GM13976 (cell line): ENCODE results near the gene NPEPL1.

Experiments used
- DNase-seq: peaks from one replicate; pipeline ENCODE4 v3.0.0; 2012; ENCODE audit warnings: low spot score
- CTCF ChIP-seq: IDR thresholded peaks from 2 replicates; pipeline ENCODE4 v1.5.1; 2012; ENCODE audit warnings: borderline replicate concordance, mild to moderate bottlenecking; ENCODE audit not compliant: insufficient read depth; ENCODE audit errors: extremely low read depth, missing control alignments, control extremely low read depth
- in situ Hi-C: fragments of 300-500 bp; cut with MboI; formaldehyde crosslinking; loops from one replicate; pipeline ENCODE4 v1.12.0; 2022; ENCODE audit warnings: low sequenced_read_pairs, mixed read lengths, inconsistent platforms; ENCODE audit not compliant: unreplicated experiment

Gene NPEPL1

DNA sequence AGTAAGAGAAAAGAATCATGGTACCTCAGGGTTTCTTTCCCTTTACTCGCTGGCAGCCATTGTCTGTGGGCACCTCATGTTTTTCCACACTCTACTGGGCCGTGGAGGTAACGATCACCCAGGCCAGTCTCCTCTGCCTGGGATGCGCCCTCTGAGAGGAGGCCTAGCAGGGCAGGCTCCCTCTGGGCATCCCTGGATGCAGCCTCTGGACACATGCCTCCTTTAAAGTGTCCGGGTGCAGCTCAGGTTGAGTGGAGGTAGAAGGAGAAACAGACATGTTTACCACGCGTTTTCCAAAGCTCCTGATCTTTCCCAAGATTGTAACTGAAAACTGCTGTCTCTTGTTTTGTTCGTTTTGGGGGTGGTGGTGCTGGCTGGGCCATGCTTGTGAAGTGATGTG lies 13.8 kb upstream of the NPEPL1 start:
- in situ Hi-C loops: no loop called here
- no peak for TF ChIP-seq CTCF
- no peak for DNase-seq

GRCh38 chr20:58682656-58683531 lies 9.7 kb upstream of the NPEPL1 start:
- DNase-seq: no peak
- TF ChIP-seq CTCF: no peak
- in situ Hi-C loops: no loop called here

GRCh38 chr20:58684291-58684690 lies 8.3 kb upstream of the NPEPL1 start:
- no peak for TF ChIP-seq CTCF
- no peak for DNase-seq
- in situ Hi-C loops: no loop called here

GRCh38 chr20:58685988-58686387 lies 6.6 kb upstream of the NPEPL1 start:
- in situ Hi-C loops: no loop called here
- no peak for DNase-seq
- TF ChIP-seq CTCF: no peak

- TF ChIP-seq CTCF: no peak
- DNase-seq: no peak
- in situ Hi-C loops: no loop called here
These were observed 4.2 kb upstream of the NPEPL1 start for GRCh38 chr20:58688414-58688813.

DNA sequence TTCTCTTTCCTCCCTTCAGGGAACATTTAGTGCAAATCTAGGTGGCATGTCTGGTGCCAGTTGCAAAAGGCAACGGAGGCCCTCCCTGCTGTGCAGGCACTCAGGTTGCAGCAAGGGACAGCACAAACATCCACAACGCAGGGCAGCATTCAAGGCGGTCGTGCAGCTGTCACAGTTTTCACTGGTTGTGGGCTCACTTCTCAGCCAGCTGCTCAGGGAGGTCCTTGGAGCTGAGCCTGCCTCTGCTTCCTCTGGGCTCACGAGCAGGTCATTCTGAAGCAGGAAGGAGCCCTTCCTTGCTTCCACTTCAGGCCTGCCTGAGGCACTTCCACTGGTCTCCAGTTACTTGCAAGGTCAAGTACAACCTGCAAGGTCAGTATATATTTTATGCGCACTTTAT lies 3.8 kb upstream of the NPEPL1 start:
- no peak for TF ChIP-seq CTCF
- no peak for DNase-seq
- in situ Hi-C loops: no loop called here
